Heart right ventricle (tissue), 16 donors: ENCODE results near the gene NDUFA8. TPM values are rescaled to one million over a fixed set of nuclear protein-coding genes. Genes with fewer than 3 reads are reported as not detected.

Source experiments
- ATAC-seq, 8 donors: fragments of 200-7000 bp; cut with Tn5 transposase; one replicate each; pipeline ENCODE4 v1.9.1; 2020; ENCODE audit warnings: mild to moderate bottlenecking in 8 of 8, moderate library complexity in 8 of 8, moderate number of reproducible peaks in 1 of 8
- DNase-seq, 2 donors: peaks; one replicate each; pipeline ENCODE4 v3.0.0-alpha.2; 2020
- H3K27ac ChIP-seq, 10 donors: fragments of 200-600 bp; sonication (generic) in 2 of 10; one replicate each; pipeline versions ENCODE4 v1.5.0 to v1.8.0; 2020 to 2022; ENCODE audit warnings: mild to moderate bottlenecking in 3 of 10
- H3K27me3 ChIP-seq, 7 donors: fragments of 200-600 bp; one replicate each; pipeline ENCODE4 v1.8.0; 2021 to 2022; ENCODE audit warnings: mild to moderate bottlenecking in 2 of 7
- H3K36me3 ChIP-seq, 9 donors: fragments of 200-600 bp; sonication (generic) in 1 of 9; one replicate each; pipeline versions ENCODE4 v1.5.0 to v1.8.0; 2020 to 2022; ENCODE audit warnings: mild to moderate bottlenecking in 2 of 9
- H3K4me1 ChIP-seq, 9 donors: fragments of 200-600 bp; sonication (generic) in 1 of 9; one replicate each; pipeline versions ENCODE4 v1.5.0 to v1.8.0; 2020 to 2022; ENCODE audit warnings: mild to moderate bottlenecking in 4 of 9
- H3K4me3 ChIP-seq, 10 donors: fragments of 200-600 bp; sonication (generic) in 2 of 10; one replicate each; pipeline versions ENCODE4 v1.5.0 to v1.8.0; 2020 to 2022; ENCODE audit warnings: mild to moderate bottlenecking in 7 of 10, moderate library complexity in 2 of 10
- H3K9me3 ChIP-seq, 11 donors: fragments of 200-600 bp in 10 of 11; sonication (generic) in 2 of 11; one replicate each; pipeline versions ENCODE4 v1.5.0 to v1.8.0; 2013 to 2022; ENCODE audit warnings: mild to moderate bottlenecking in 2 of 11, control low read depth in 1 of 11, moderate library complexity in 1 of 11
- CTCF ChIP-seq, 9 donors: fragments of 200-600 bp; sonication (generic) in 2 of 9; IDR thresholded peaks; one replicate each; pipeline versions ENCODE4 v1.5.0 to v1.8.0; 2021 to 2022; ENCODE audit warnings: antibody characterized with exemption in 9 of 9, mild to moderate bottlenecking in 5 of 9, moderate library complexity in 1 of 9
- WGBS, 2 donors: extraction: QIAGEN DNeasy Blood & Tissue Kit; methylation state at CpG; one replicate each; pipeline ENCODE4 v1.1.7; 2013; ENCODE audit warnings: inconsistent platforms in 1 of 2; 5-methylcytosine and 5-hydroxymethylcytosine counted together
- intact Hi-C, 10 donors: fragments of 100-400 bp; cut with DNase I; formaldehyde crosslinking; loops; one replicate each; pipeline versions ENCODE4 v1.11.1 to v1.14.2; 2022
- polyA plus RNA-seq, 2 donors: library from polyadenylated mRNA; stranded (reverse); fragments of 200-250 nt; gene quantifications; one replicate each; pipeline ENCODE4 v1.2.3, GENCODE V29; 2013
- total RNA-seq, 10 donors: library from RNA; stranded (reverse); fragmentation: NEBNext Ultra II Directional in 3 of 10; extraction: Animal tissue kit (Norgen Biotek cat#: 25700) in 3 of 10; gene quantifications; one replicate each; pipeline versions ENCODE4 v1.2.1 to v1.2.4, GENCODE V29; 2021 to 2023
- donor health status: Arrhythmogenic right ventricular cardiomyopathy.
- donor health status: ischemic (EF 13 %, LVEDD 7.1; RV severe dilation, severe dysfunction).
- donor health status: healthy with polysubstance abuse.
- donor health status: DM: no; HTN: yes; CAD: no.
- donor health status: DM: no; HTN: no; CAD: no.
- donor health status: ischemic (EF 25% LVEDD 6.9; RV normal size, moderate dysfunction).
- donor health status: ischemic (EF 25% LVEDD 5.7; RV mildly dilated, moderate dysfunction).
- donor health status: healthy.
- donor health status: DM: yes; HTN: yes; CAD: no.
- donor health status: Ischemic cardiomyopathy.
- donor health status: ischemic (EF 35%, LVEDD 5.7; RV mildly dilated, moderate dysfunction).
- donor health status: nonischemic (EF 11% LVEDD 7.7; RV severe dilation, severe dysfunction).
- donor health status: DM: yes; HTN: yes; CAD: no.
- donor health status: PGD.
- donor health status: ischemic (EF 29% LVEDD 5.4; RV normal size, mild dysfunction).
- donor health status: nonischemic (EF 23%, LVEDD 6.1; RV moderate dilation, normal function).

The NDUFA8 gene
- total and polyA plus RNA-seq, 12 donors: 222 to 739 (median 313) TPM

GRCh38 chr9:122116448-122117173 lies 43.0 kb downstream of the NDUFA8 start:
- Histone ChIP-seq H3K36me3 (no peaks in the 10 kb centered on the region), H3K27ac (no peak overlapping the region), H3K9me3 (no peaks in the 10 kb centered on the region), H3K4me1 (no peaks in the 10 kb centered on the region), H3K27me3 (no peaks in the 10 kb centered on the region), H3K4me3 (no peak overlapping the region)
- 87 to 93% methylated on average over 10 of the region's 10 CpGs for WGBS, 2 donors
- DNase-seq (no peak), ATAC-seq (no peak)
- intact Hi-C loops: no loop called here
- TF ChIP-seq CTCF (IDR thresholded peaks at IDR 0.05): no peak

- ATAC-seq (no peak), DNase-seq (no peak)
- intact Hi-C loops: no loop called here
Observed at GRCh38 chr9:122116040-122116439, 43.5 kb downstream of the NDUFA8 start.

GRCh38 chr9:122115176-122116035 lies 44.2 kb downstream of the NDUFA8 start:
- Histone ChIP-seq H3K36me3 (no peaks in the 10 kb centered on the region), H3K4me3 (no peak overlapping the region), H3K27me3 (no peaks in the 10 kb centered on the region), H3K27ac (no peak overlapping the region), H3K9me3 (no peaks in the 10 kb centered on the region), H3K4me1 (no peaks in the 10 kb centered on the region)
- TF ChIP-seq CTCF (IDR thresholded peaks at IDR 0.05): no peak
- intact Hi-C loops: no loop called here
- ATAC-seq (no peak), DNase-seq (no peak)
- WGBS, 2 donors: 71 to 75% methylated on average over 12 of the region's 12 CpGs

More at GRCh38 chr9:122116040-122116439, 43.5 kb downstream of the NDUFA8 start:
- no peak for TF ChIP-seq CTCF (IDR thresholded peaks at IDR 0.05)
- Histone ChIP-seq H3K27me3 (no peaks in the 10 kb centered on the region), H3K4me1 (no peaks in the 10 kb centered on the region), H3K4me3 (no peak overlapping the region), H3K27ac (no peak overlapping the region), H3K36me3 (no peaks in the 10 kb centered on the region), H3K9me3 (no peaks in the 10 kb centered on the region)
- WGBS, 2 donors: 71 to 77% methylated on average over 4 of the region's 4 CpGs

GRCh38 chr9:122113574-122113973 lies 46.0 kb downstream of the NDUFA8 start:
- Histone ChIP-seq H3K27me3 (no peaks in the 10 kb centered on the region), H3K4me3 (no peak overlapping the region), H3K9me3 (no peaks in the 10 kb centered on the region), H3K27ac (no peak overlapping the region), H3K36me3 (no peaks in the 10 kb centered on the region), H3K4me1 (no peaks in the 10 kb centered on the region)
- WGBS, 2 donors: 49% methylated on average over 5 of the region's 5 CpGs
- intact Hi-C loops: no loop called here
- ATAC-seq (no peak), DNase-seq (no peak)
- no peak for TF ChIP-seq CTCF (IDR thresholded peaks at IDR 0.05)
